GM12801 (cell line): ENCODE results near the gene HOPX.

ENCODE experiments used
- TF ChIP-seq, protein P1 (sequence below): IDR thresholded peaks from one replicate; pipeline ENCODE4 v1.5.1; 2011; ENCODE audit warnings: control low read depth; ENCODE audit not compliant: insufficient read length; ENCODE audit errors: extremely low read depth

HOPX gene

GRCh38 chr4:56628592-56628991 is 52.5 kb downstream of the HOPX start:
- TF ChIP-seq, protein P1, sequence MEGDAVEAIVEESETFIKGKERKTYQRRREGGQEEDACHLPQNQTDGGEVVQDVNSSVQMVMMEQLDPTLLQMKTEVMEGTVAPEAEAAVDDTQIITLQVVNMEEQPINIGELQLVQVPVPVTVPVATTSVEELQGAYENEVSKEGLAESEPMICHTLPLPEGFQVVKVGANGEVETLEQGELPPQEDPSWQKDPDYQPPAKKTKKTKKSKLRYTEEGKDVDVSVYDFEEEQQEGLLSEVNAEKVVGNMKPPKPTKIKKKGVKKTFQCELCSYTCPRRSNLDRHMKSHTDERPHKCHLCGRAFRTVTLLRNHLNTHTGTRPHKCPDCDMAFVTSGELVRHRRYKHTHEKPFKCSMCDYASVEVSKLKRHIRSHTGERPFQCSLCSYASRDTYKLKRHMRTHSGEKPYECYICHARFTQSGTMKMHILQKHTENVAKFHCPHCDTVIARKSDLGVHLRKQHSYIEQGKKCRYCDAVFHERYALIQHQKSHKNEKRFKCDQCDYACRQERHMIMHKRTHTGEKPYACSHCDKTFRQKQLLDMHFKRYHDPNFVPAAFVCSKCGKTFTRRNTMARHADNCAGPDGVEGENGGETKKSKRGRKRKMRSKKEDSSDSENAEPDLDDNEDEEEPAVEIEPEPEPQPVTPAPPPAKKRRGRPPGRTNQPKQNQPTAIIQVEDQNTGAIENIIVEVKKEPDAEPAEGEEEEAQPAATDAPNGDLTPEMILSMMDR: no peak

DNA sequence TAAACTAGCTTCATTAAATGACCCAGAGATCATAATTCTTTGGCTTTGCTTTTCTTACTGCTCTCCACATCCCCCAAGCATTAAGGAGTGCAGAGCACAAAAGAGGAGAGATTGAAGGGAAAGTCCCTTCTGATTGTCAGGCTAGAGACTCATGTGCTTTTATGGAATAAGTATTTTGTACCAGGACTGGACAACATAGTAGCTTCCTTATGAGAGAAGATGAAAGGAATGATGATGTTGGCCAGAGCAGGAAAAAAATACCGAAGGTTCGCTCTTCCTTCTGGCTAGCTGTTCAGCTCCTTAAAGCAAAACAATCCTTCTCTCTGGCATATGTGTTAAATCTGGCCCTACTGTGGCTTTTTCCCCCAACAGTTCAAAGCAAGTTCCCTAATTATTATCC is 53.1 kb downstream of the HOPX start:
- TF ChIP-seq, protein P1: no peak

DNA sequence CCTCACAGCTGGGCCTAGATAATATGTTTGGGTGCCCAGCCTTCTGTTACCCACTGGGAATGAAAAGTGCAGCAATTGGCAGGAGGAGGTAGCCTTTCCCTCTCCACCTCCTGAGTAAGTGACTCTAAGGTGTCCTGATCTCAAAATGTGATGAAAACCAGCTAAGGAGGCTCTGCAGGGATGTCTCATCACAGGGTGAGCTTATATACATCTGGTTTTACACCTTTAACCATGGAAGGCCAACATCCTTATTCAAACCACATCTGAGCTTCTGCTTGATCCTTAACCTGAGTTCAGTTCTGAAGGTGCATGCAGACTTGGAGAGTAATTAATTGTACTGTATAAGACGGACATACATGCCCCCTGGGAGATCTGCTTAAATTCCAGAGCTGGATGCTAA is 53.7 kb downstream of the HOPX start:
- TF ChIP-seq, protein P1: no peak

- TF ChIP-seq, protein P1: no peak
Measured at GRCh38 chr4:56626963-56627362, 54.1 kb downstream of the HOPX start.

DNA sequence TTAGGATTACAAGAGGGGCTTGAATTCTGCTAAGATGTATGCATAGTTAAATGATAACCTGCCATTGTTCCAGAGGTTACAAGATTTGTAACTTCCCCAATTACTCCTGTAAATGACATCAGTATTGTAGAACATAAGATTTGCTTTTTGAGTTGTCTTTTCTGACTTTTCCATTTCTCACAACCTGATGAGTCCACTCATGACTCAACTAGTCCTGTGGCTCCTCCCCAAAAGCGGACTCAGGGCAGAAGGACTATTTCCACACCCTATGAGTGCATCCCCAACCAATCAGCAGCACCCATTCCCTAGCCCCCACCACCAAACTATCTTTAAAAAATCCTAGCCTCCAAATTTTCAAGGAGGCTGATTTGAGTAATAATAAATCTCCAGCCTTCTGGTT is 54.7 kb downstream of the HOPX start:
- TF ChIP-seq, protein P1: no peak

DNA sequence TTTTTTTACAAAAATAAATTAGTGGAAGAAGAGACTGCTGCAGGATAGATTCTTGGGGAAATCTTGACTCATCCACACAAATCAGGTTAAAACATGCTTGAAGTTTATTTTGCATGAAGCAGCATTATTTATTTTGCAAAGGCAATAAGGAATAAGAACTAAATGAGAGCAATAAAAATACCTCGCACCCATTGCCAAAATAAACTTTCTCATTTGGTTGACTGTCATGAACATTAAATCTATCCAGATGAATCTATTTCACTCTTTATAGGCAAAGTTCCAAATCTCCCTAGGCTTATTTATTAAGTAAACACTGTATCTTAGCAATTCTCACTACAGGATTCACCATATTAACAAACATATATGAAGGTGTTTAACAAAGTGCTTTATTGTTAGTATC is 58.9 kb downstream of the HOPX start:
- TF ChIP-seq, protein P1: no peak

- TF ChIP-seq, protein P1: no peak
Measured at GRCh38 chr4:56619816-56620215, 61.3 kb downstream of the HOPX start.

- TF ChIP-seq, protein P1: no peak
Measured at GRCh38 chr4:56619160-56619559, 61.9 kb downstream of the HOPX start.
